ENCODE measurements around the gene GMDS. TPM values are rescaled to one million over a fixed set of nuclear protein-coding genes. Genes with fewer than 3 reads are reported as not detected.

Gene GMDS
- total and polyA plus RNA-seq, 2 of the 8 experiments (the other 6 are each of a cell fraction or from before 2014, with no cell fraction given) = 16.8 to 50.0 TPM

- H3K36me3 ChIP-seq (ENCODE audit: control insufficient read depth in 2 of 4, insufficient read depth in 4 of 4, low read length in 3 of 4) = no peaks in the 10 kb centered on the region
- no peak overlapping the region for H2BK15ac ChIP-seq (ENCODE audit: low read length)
- no peak overlapping the region for H4K8ac ChIP-seq (ENCODE audit: extremely low read depth, insufficient read depth, low read length)
- no peaks in the 10 kb centered on the region for H3K9me3 ChIP-seq (ENCODE audit: insufficient read depth in 2 of 2, low read depth in 1 of 2, low read length in 1 of 2)
- no peak overlapping the region for H3K23ac ChIP-seq (ENCODE audit: insufficient read length)
- H3K79me2 ChIP-seq (ENCODE audit: control insufficient read depth in 1 of 2, insufficient read depth in 2 of 2, low read length in 2 of 2) = no peaks in the 10 kb centered on the region
- POLR2A ChIA-PET (ENCODE audit: partially characterized antibody) = no interaction called here
- H2BK12ac ChIP-seq (ENCODE audit: low read depth, low read length) = no peak overlapping the region
- H3K56ac ChIP-seq (replicated peaks; ENCODE audit: insufficient read length, low read depth, low read length) = no peak overlapping the region
- no peaks in the 10 kb centered on the region for H3K79me1 ChIP-seq (ENCODE audit: low read depth, low read length)
- H3K9ac ChIP-seq (replicated peaks in 1 of 4; ENCODE audit: extremely low read depth in 1 of 4, low read depth in 3 of 4, low read length in 3 of 4) = no peak overlapping the region
- no peak overlapping the region for H2BK5ac ChIP-seq (ENCODE audit: low read depth, low read length)
- H3K27ac ChIP-seq (ENCODE audit: low read depth, low read length) = no peak overlapping the region
- CTCF ChIA-PET (ENCODE audit: partially characterized antibody) = no interaction called here
- H2AK5ac ChIP-seq (ENCODE audit: low read depth, low read length) = no peak overlapping the region
- H2AFZ ChIP-seq (ENCODE audit: low read length) = no peak overlapping the region
- FAIRE-seq (no peak), DNase-seq (ENCODE audit: low read depth in 1 of 2, low spot score in 2 of 2) (no peak)
- no peaks in the 10 kb centered on the region for H3K23me2 ChIP-seq (ENCODE audit: low read depth, low read length)
- H3K27me3 ChIP-seq (replicated peaks in 1 of 4; ENCODE audit: control insufficient read depth in 3 of 4, extremely low read depth in 1 of 4, insufficient read depth in 3 of 4, low read length in 3 of 4) = no peaks in the 10 kb centered on the region
- H2BK20ac ChIP-seq (ENCODE audit: low read length) = no peak overlapping the region
- no peaks in the 10 kb centered on the region for H3K4me1 ChIP-seq (replicated peaks in 1 of 4; ENCODE audit: control insufficient read depth in 3 of 4, insufficient read depth in 4 of 4, low read length in 3 of 4)
- 80% methylated on average over 7 of the region's 7 CpGs; no CpG with 5 or more reads in 1 of the 2 experiments for WGBS, 2 experiments (ENCODE audit: extremely low coverage in 1 of 2, insufficient coverage in 1 of 2, insufficient read length in 1 of 2, insufficient replicate concordance in 2 of 2, low coverage in 1 of 2, low lambda C conversion rate in 2 of 2, missing lambda C conversion rate in 1 of 2)
- H3K4me3 ChIP-seq (ENCODE audit: extremely low read depth in 1 of 4, insufficient read depth in 2 of 4, low read depth in 3 of 4, low read length in 4 of 4) = no peak overlapping the region
- peaks cover 0 to 2% of the 10 kb centered on the region in 2 experiments for H4K20me1 ChIP-seq (replicated peaks in 1 of 2; ENCODE audit: control insufficient read depth in 1 of 2, insufficient read depth in 2 of 2, low read length in 2 of 2)
- no peak overlapping the region for H3K4ac ChIP-seq (replicated peaks; ENCODE audit: insufficient read length, low read depth, low read length)
- H3K18ac ChIP-seq (ENCODE audit: extremely low read depth, low read length) = no peak overlapping the region
- H3K4me2 ChIP-seq (ENCODE audit: insufficient read depth in 1 of 2, low read depth in 2 of 2, low read length in 2 of 2) = no peak overlapping the region
- no peak overlapping the region for H4K91ac ChIP-seq (replicated peaks; ENCODE audit: insufficient read length, low read length)
- H2BK120ac ChIP-seq (replicated peaks; ENCODE audit: low read depth, low read length) = no peak overlapping the region
- H4K5ac ChIP-seq (ENCODE audit: insufficient read length, low read depth, low read length) = no peak overlapping the region
- no peak overlapping the region for H3K14ac ChIP-seq (ENCODE audit: insufficient read length)
- TF ChIP-seq BRCA1 (IDR thresholded peaks at IDR 0.05; ENCODE audit: low read depth, low read length) = no peak
- TF ChIP-seq TBP (IDR thresholded peaks at IDR 0.05; ENCODE audit: low read depth, low read length) = no peak
- TF ChIP-seq SIRT6 (IDR thresholded peaks at IDR 0.05; ENCODE audit: low read length) = no peak
- TF ChIP-seq HDAC2 (IDR thresholded peaks at IDR 0.05; ENCODE audit: borderline replicate concordance in 1 of 2, low read depth in 2 of 2, low read length in 2 of 2) = no peak
- no peak for TF ChIP-seq BCL11A (IDR thresholded peaks at IDR 0.05; ENCODE audit: low read depth in 2 of 2, low read length in 2 of 2)
- TF ChIP-seq NRF1 (IDR thresholded peaks at IDR 0.05; ENCODE audit: low read depth, low read length) = no peak
- TF ChIP-seq CEBPB (IDR thresholded peaks at IDR 0.05; ENCODE audit: low read depth, low read length) = no peak
- TF ChIP-seq TEAD4 (IDR thresholded peaks at IDR 0.05; ENCODE audit: low read depth, low read length) = no peak
- TF ChIP-seq RFX5 (IDR thresholded peaks at IDR 0.05; ENCODE audit: borderline replicate concordance, low read depth, low read length) = no peak
- TF ChIP-seq POU5F1 (IDR thresholded peaks at IDR 0.05; ENCODE audit: low read depth, low read length) = no peak
- TF ChIP-seq EP300 (IDR thresholded peaks at IDR 0.05; ENCODE audit: borderline replicate concordance in 1 of 2, low read depth in 2 of 2, low read length in 2 of 2) = no peak
- TF ChIP-seq TAF1 (IDR thresholded peaks at IDR 0.05; ENCODE audit: low read depth, low read length) = no peak
- TF ChIP-seq SP2 (IDR thresholded peaks at IDR 0.05; ENCODE audit: low read length) = no peak
- TF ChIP-seq, protein P1, sequence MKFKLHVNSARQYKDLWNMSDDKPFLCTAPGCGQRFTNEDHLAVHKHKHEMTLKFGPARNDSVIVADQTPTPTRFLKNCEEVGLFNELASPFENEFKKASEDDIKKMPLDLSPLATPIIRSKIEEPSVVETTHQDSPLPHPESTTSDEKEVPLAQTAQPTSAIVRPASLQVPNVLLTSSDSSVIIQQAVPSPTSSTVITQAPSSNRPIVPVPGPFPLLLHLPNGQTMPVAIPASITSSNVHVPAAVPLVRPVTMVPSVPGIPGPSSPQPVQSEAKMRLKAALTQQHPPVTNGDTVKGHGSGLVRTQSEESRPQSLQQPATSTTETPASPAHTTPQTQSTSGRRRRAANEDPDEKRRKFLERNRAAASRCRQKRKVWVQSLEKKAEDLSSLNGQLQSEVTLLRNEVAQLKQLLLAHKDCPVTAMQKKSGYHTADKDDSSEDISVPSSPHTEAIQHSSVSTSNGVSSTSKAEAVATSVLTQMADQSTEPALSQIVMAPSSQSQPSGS (IDR thresholded peaks at IDR 0.05; ENCODE audit: low read length) = no peak
Observed at GRCh38 chr6:1704711-1705110, 540.7 kb downstream of the GMDS start.
